NCI-H1930 (cell line): ENCODE data around the gene B3GALT6.
"Not testable (repeated sequence)": the region's sequence is repeated elsewhere in the genome, so short reads cannot be mapped to it uniquely, and the experiment has no call there.

Source experiments
- DNase-seq, 2 experiments: peaks; one replicate each; lab custom pipeline; 2025; lab: John Stamatoyannopoulos, UW

The B3GALT6 gene

DNA sequence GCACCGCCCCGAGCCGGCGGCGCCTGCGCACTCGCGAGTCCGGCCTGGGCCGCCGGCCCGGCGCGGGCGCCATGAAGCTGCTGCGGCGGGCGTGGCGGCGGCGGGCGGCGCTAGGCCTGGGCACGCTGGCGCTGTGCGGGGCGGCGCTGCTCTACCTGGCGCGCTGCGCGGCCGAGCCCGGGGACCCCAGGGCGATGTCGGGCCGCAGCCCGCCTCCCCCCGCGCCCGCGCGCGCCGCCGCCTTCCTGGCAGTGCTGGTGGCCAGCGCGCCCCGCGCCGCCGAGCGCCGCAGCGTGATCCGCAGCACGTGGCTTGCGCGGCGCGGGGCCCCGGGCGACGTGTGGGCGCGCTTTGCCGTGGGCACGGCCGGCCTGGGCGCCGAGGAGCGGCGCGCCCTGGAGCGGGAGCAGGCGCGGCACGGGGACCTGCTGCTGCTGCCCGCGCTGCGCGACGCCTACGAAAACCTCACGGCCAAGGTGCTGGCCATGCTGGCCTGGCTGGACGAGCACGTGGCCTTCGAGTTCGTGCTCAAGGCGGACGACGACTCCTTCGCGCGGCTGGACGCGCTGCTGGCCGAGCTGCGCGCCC lies at the start of gene B3GALT6:
Gene B3GALT6, plus strand, starts transcription at position 30 of the 588 bp plus-strand sequence. Its CDS starts 42 bp downstream, at position 72.
- DNase-seq, result no peak

DNA sequence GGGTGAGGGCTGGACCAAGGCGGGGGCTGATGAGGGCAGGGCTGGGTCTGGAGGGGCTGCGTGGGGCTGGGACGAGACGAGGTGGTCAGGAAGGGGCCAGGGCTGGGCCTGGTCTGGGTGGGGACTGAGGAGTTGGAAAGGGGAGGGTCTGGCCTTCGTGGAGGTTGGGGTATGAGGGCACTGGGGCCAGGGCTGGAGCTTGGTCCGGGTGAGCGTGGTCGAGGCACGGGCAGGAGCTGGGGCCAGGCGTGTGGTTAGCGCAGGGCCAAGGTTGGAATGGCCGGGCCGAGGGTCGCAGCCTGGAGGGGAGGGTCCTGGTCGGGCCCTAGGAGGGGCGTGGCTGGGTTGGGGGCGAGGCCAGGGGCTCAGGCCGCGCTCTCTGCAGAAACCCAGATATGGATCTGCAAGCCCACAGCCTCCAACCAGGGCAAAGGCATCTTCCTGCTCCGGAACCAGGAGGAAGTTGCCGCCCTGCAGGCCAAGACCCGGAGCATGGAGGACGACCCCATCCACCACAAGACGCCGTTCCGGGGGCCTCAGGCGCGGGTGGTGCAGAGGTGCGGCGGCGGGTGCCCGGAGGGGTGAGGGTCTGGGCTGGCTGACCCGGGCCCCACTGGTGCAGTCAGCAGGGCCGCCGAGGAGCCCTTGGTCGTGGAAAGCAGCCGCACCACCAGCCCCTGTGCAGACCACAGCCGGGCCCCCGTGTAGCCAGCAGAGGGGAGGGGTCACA lies 49.4 kb upstream of the B3GALT6 start:
- DNase-seq, result no peak

DNA sequence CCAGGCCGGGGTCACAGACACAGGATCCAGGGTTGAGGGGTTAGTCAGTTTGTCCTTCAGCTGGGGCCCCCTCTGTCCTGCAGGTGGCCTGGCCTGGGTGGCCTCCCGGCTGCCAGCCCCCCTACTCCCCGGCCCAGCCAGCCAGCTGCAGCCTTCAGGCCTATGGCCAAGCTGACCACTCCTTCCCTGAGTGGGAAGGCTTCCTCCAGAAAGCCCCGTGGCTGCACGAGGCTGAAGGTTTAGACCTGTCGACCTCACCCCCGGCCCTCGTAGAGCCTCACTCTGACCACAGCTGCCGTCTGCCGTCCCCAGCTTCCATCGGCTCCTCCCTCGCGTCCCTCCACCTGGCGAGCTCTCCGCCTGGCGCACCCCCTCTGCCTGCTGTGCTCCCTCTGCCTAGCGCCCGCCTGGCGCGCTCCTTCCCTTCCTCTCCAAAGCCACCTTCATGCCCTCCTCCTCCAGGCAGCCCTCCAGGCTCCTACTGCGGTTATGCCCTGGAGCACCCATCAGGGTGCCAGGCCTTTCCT lies 48.8 kb upstream of the B3GALT6 start:
- no peak for DNase-seq

DNA sequence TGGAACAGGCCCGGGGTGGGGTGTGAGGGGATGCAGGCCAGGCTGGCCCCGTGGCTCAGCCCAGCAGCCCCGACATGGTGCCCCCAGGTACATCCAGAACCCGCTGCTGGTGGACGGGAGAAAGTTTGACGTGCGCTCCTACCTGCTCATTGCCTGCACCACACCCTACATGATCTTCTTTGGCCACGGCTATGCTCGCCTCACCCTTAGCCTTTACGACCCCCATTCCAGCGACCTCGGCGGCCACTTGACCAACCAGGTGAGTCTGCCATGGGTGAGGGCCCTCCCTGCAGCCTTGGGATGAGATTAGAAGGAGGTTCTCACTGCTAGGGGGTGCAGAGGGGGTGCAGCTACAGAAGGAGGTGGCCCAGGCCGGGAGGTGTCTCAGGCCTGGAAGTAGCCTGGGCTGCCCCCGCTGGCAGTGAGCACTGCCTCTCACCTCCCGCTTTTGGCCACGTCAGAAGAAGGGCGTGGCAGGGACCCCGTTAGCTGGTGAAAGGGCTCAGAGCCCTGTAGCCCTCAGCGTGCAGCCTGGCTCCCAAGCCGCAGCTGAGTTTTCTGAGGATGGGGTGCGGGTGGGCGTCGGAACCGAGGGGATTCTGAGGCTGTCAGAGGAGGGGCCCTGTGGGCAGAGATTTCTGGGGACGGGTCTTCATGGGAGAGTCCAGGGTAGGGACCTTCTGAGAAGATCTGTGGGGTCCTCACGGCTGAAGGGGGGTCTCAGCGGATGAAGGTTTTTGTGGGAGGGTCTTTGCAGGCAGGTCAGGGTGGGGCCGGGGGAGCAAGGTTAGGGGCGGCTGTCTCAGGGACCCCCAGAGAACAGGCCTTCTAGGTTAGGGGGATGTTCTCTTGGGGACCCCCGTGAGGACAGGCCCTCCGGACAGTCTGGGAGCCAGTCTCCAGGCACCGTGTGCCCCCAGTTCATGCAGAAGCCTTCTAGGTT lies 47.9 kb upstream of the B3GALT6 start:
- DNase-seq, result no peak

DNA sequence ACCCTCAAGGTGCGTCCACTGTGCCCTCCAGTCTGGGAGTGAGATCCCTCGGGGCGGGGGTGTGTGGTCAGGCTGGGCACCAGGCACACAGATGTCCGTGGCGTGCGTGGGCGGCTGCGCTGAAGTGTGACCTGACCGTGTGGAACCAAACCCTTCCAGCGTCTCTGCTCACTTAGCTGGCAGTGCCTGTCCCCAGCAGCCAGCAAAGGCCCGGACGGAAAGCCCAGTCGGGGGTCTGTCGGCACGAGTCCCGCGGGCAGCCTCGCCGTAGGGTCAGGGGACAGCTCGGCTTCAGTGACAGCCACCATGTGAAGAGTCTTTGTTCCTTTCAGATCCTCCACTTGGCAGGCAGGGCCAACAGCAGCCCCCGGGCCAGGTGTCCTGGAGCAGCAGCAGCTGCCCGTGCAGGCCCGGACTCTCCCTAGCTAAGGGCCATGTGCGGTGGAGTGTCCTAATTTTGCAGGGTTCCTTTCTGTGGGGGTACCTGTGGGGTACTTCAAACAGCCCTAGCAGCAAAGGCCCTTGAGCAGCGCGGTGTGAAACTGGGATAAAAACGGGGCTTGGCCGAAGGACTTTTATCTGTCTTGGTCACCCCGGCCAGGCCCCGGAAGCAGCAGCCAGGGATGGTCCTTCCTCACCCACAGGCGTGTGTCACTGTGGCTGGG lies 46.8 kb upstream of the B3GALT6 start:
- no peak for DNase-seq

DNA sequence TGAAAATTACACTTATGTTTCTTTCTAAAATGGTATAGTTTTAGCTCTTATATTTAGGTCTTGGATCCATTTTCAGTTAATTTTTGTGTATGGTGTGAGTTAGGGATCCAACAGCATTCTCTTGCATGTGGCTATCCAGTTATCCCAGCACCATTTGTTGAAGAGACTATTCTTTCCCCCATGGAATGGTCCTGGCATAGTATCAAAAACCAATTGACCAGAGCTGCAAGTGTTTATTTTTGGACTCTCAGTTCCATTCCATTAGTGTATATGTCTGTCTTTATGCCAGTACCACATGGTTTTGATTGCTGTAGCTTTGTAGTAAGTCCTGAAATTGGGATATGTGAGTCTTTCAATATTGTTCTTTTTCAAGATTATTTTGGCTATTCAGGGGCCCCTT lies 44.1 kb upstream of the B3GALT6 start:
- no peak for DNase-seq

DNA sequence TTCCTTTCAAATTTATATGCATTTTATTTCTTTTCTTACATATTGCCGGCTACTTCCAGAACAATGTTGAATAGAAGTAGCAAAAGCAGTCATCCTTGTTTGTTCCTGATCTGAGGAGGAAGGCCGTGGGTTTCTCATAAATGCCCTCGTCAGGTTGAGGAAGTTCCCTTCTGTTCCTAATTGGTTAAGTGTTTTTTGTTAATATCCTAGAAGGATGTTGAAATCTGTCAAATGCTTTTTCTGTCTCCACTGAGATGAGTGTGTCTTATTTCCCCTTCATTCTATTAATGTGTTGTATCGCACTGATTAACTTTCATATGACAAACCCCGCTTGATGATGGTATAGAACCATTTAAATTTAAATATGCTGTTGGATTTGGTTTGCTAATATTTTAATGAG lies 42.9 kb upstream of the B3GALT6 start:
- DNase-seq, result no peak

DNA sequence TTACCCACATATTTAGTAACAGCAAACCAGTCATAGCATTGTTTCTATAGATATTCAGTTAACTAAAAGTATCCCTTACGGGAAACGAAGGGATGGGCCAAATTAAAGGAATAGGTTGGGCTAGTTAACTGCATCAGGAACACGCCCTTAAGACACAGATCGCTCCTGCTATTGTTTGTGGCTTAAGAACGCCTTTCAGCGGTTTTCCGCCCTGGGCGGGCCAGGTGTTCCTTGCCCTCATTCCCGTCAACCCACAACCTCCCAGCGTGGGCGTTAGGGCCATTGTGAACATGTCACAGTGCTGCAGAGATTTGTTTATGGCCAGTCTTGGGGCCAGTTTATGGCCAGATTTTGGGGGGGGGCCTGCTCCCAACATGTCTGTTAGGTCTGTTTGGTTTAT lies 40.3 kb upstream of the B3GALT6 start:
- no peak for DNase-seq

DNA sequence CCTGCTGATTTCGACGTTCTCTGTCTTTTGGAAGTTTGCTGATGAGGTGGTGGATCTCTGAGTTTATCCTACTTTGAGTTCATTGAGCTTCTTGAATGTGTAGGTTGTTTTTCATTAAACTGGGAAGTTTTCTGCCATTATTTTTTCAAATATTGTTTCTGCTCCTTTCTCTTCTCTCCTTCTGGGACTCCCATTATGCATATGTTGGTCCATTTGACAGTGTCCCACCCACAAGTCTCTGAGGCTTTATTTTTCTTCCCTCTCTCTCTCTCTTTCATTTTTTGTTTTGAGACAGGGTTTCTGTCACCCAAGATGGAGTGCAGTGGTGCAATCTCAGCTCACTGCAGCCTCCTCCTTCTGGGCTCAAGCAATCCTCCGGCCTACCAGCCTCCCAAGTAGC lies 37.3 kb upstream of the B3GALT6 start:
- no peak for DNase-seq

DNA sequence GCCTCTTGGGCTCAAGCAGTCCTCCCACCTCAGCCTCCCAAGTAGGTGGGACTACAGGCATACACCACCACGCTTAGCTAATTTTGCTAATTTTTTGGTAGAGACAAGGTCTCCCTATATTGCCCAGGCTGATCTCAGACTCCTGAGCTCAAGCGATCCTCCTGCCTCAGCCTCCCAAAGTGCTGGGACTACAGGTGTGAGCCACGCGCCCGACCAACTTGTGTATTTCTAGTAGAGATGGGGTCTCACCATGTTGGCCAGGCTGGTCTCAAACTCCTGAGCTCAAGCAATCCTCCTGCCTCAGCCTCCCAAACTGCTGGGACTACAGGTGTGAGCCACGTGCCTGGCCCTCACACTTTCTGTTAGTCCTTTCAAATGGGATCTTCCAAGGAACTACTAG lies 36.3 kb upstream of the B3GALT6 start:
- DNase-seq, result not testable (repeated sequence)

DNA sequence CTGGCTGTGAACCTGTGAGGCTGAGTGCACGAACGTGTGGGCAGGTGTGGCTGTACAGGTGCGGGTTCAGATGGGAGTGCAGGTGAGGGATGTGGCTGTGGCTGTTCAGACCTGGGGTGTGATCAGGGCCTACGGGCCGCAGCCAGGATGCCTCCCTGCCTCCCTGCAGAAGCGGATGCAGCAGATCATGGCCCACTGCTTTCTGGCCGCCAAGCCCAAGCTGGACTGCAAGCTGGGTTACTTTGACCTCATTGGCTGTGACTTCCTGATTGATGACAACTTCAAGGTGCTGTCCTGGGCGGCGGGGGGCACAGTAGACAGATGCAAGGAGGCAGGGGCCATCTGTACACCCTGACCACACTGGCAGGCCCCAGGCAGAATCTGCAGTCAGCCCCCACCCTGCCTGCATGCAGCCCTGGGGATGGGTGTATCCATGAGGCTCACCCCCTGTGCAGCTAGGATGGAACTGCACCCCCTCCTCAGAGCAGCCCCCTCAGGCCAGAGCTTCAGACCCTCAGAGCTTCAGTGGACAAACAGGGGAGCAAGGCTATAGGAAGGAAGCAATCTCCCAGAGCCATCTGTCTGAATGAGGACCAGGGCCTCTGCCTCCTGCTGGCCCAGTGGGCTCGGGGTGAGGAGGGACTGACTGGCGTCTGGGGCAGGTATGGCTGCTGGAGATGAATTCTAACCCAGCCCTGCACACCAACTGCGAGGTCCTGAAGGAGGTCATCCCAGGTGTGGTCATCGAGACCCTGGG lies 35.4 kb upstream of the B3GALT6 start:
- DNase-seq, result no peak

DNA sequence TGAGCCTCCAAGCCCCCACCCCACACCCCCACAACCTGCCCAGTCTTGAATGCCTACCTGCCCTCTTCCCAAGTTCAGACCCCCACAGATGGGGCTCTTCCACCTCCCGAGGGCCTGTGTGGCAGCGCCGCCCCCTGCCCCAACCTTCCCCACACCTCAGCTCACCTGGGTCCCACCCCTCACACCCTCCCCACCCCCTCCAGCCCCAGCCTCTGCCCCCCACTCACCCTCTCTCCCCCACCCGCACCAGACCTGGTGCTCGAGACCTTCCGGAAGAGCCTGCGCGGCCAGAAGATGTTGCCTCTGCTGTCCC lies 34.9 kb upstream of the B3GALT6 start:
- no peak for DNase-seq

DNA sequence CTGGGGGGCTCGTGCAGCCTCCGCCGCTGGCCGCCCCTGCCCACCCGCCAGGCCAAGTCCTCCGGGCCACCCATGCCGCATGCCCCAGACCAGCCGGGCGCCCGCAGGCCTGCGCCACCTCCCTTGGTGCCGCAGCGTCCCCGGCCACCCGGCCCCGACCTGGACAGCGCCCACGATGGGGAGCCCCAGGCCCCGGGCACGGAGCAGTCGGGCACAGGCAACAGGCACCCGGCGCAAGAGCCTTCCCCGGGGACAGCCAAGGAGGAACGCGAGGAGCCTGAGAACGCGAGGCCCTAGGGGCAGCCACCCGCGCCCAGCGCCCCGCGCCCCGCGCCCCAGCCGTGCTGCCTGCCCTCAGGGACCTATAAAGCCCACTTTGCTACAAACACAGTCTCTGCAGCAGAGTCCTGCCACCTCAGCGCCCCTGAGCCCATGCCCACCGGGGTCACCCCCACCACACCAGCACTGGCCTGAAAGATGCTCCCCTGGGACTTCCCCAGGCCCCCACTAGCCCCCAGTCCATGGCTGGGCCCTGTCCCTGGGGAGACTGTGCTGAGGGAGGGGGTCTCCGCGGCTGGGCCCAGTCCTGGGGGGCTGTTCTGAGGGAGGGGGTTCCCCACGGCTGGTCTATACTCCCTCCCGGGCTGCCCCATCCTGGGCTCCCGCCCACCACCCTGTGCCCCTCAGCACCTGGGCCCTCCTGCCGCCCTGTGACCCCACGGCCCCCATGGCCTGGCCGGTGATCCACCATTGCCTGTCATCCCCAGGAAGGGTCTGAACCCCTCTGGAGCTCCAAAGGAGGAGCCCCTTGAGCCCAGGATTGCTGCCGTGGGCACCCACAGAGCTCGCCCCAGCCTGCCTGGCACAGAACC lies 34.2 kb upstream of the B3GALT6 start:
- DNase-seq, result no peak

DNA sequence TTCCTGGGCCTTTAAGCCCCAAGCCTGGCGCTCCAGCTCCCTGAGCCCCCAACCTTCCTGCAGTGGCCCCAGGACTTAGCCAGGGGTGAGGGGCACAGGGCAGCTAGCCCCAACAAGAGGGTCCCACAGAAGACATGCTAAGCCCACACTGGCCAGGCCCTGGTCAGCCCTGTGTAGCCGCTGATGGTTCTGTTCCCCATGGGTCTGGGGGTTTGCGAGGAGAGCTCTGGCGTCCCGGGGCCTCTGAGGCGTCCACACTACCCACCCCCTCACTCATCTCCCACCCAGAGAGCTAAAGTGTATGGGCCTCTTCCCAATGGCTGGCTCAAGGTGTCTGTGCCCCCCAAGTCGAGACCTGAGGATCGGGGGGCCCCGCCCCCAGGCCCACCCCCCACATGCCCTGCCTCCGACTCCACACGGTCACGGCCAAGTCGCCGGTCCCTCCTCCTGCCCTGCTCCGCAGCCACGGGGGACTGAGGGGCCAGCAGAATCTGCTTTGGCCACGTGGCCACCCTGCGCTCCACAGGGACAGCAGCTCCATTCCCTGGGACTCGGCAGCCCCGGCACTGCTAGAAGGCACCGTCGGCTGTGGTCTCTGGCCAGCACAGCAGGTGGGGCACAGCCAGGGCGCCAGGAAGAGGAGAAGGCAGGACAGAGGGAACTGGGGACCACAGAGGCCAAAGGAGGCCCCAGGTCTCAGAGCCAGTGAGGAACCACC lies 33.5 kb upstream of the B3GALT6 start:
- no peak for DNase-seq

DNA sequence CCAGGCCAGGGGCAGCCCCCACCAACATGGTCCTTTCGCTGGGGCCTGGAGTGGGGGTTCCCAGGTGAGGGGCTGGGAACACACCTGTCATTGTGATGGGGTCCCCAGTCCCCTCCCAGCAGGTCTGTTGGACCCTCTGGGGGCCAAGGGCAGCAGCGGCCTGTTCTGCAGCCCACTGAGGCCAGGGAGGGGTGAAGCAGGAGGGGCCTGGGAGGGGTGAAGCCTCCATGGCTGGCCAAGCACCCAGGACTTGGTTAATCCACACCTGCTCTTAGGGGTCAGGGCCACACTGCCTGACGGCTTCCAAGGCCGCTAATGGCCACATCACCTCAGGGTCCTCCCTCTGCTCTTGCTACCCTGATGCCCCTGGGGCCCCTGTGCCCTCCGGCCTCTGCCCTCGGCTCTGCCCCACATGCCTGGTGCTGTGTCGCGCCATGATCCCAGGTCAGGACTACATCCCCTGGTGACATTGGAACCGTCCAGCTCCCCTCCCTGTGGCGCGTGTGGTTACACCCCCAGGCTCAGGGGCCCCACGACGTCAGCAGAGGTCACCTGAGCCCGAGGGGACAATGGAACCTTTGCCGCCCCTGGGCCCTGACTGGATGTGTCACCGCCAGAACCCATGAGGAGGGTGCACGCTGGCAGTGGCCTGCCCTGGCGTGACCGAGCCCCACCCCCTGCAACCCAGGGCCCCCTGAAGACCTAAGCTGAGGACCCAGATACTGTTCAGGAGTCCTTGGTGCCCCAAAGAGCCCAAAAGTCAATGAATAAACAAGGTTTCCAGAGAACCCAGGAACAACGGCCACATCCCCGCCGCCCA lies 32.7 kb upstream of the B3GALT6 start:
- DNase-seq, result no peak

DNA sequence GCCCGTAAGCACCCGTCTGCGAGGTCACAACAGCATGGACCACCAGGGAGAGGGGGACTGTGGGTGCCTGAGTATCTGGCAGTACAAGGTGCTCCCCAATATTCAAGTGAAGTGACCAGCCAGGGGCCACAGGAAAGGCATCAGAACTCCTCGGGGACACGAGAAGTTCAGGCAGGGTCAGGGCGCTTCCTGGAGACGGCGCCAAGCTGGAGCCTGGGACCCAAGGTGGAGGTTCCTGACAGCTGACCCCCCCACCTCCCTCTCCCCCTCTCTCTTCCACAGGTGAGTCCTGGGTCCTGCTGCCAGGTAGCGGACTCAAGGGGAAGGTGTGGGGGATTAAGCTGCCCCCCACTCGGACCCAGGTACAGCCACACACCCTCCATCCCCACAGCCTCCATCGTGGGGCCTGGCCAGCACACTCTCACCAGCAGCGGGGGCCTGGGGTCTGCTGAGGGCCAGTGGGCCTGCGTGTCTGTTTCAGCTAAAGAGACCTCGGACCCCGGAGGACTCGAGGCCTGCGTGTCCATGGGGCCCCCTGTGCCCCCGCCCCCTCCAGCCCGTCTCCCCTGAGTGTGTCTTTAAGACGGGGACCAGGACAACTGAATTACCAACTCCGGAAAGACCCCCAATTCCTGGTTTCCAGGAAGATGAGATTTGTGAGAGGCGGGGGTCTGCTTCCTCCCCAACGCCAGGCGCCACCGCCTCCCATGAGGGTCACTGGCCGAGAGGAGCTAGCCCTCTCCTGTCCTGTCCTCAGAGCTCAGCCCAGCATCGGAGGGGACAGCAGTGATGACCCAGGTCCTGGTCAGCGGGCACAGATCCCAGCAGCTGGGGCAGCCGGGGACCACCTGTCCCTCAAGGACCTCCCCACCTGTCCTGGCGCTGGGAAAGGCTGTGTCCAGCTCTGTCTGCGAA lies 31.8 kb upstream of the B3GALT6 start:
- DNase-seq, result no peak

DNA sequence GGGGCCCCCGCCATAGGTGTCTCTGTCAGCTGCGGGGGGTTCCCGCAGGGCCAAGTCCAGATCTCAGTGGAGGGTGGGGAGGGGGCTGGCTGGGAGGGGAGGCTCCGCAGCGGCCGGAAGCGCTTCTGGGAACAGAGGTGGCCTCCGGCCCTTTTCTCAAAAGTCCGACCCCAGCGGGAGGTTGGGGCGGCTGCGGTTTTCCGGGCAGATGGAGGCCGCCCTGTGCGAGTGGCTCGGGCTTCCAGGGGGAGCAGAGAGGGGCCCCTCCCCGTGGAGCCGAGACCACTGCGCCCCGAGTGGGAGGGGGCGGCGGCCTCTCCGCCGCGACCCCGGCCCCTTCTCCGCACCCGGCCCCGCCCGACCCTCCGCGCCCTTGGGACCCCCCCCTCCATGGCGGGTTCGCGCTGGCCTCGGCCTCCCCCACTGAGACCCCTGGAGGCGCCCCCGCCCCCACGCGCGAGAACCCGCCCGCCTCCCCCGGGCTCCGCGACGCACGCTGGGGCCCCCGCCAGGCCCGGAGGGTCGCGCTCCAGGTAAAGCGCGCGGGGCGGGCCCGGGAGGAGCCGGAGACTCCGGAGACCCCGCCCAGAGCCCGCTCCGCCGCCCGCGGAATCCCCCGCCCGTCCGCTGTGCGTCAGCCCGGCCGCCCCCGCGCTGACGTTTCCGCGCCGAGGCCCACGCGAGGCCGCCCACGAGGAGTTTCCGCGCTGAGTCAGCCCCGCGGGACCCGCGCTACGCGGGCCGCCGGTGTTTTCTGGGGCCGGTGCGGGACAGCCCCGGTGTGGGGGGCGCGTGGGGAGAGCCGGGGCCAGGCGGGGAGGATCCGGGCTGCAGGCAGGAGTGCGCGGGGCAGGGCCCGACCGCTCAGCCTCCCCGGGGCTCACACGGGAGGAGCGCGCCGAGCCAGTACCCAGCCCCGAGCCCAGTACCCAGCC lies 30.9 kb upstream of the B3GALT6 start:
- peak; percentile 41 to 54 for DNase-seq
